ENCODE measurements around the gene TJP3. TPM values are rescaled to one million over a fixed set of nuclear protein-coding genes. Genes with fewer than 3 reads are reported as not detected.

TJP3 gene
- total and polyA plus RNA-seq, 2 experiments from 2014 or later: 23.7 to 49.2 TPM

- peaks cover 95% of the 10 kb centered on the region for H3K79me2 ChIP-seq
- WGBS (ENCODE audit: low lambda C conversion rate, missing lambda C conversion rate): 92% methylated on average over 34 of the region's 34 CpGs
Observed at GRCh38 chr19:3693025-3693925, 14.9 kb upstream of the TJP3 start.

GRCh38 chr19:3694361-3695123 is 13.6 kb upstream of the TJP3 start:
- Histone ChIP-seq H3K27ac (no peak overlapping the region), H2AFZ (no peak overlapping the region), H3K9me3 (ENCODE audit: low read depth) (no peaks in the 10 kb centered on the region), H3K36me3 (replicated peaks; ENCODE audit: insufficient read depth, low read depth) (no peaks in the 10 kb centered on the region), H4K20me1 (ENCODE audit: insufficient read depth, poor library complexity, severe bottlenecking) (peaks cover 61% of the 10 kb centered on the region), H3K4me3 (no peak overlapping the region), H3K4me1 (ENCODE audit: insufficient read depth) (peaks cover 13% of the 10 kb centered on the region), H3K9me2 (replicated peaks; ENCODE audit: insufficient read depth) (no peaks in the 10 kb centered on the region), H3K27me3 (no peaks in the 10 kb centered on the region), H3K79me2 (peaks cover 95% of the 10 kb centered on the region), H3K4me2 (no peak overlapping the region)
- TF ChIP-seq EZH2 (IDR thresholded peaks at IDR 0.05; ENCODE audit: borderline replicate concordance) (no peak), CTCF (IDR thresholded peaks at IDR 0.05; ENCODE audit: poor library complexity) (no peak), EZH2phosphoT487 (IDR thresholded peaks at IDR 0.05; ENCODE audit: low read depth, severe bottlenecking, unreplicated experiment) (no peak)
- no peak for DNase-seq (ENCODE audit: low spot score)
- WGBS (ENCODE audit: low lambda C conversion rate, missing lambda C conversion rate): 98% methylated on average over 40 of the region's 42 CpGs

More at GRCh38 chr19:3693025-3693925, 14.9 kb upstream of the TJP3 start:
- Histone ChIP-seq H3K27me3 (no peaks in the 10 kb centered on the region), H2AFZ (no peak overlapping the region), H3K36me3 (replicated peaks; ENCODE audit: insufficient read depth, low read depth) (no peaks in the 10 kb centered on the region), H3K9me2 (replicated peaks; ENCODE audit: insufficient read depth) (no peaks in the 10 kb centered on the region), H4K20me1 (ENCODE audit: insufficient read depth, poor library complexity, severe bottlenecking) (peaks cover 52% of the 10 kb centered on the region), H3K4me2 (no peak overlapping the region), H3K9me3 (ENCODE audit: low read depth) (no peaks in the 10 kb centered on the region), H3K27ac (no peak overlapping the region), H3K4me3 (no peak overlapping the region), H3K4me1 (ENCODE audit: insufficient read depth) (peaks cover 6% of the 10 kb centered on the region)
- TF ChIP-seq CTCF (IDR thresholded peaks at IDR 0.05; ENCODE audit: poor library complexity) (no peak), EZH2 (IDR thresholded peaks at IDR 0.05; ENCODE audit: borderline replicate concordance) (no peak), EZH2phosphoT487 (IDR thresholded peaks at IDR 0.05; ENCODE audit: low read depth, severe bottlenecking, unreplicated experiment) (no peak)
- no peak for DNase-seq (ENCODE audit: low spot score)

GRCh38 chr19:3695124-3695733 is 13.0 kb upstream of the TJP3 start:
- 97% methylated on average over 25 of the region's 25 CpGs for WGBS (ENCODE audit: low lambda C conversion rate, missing lambda C conversion rate)
- Histone ChIP-seq H3K36me3 (replicated peaks; ENCODE audit: insufficient read depth, low read depth) (no peaks in the 10 kb centered on the region), H3K4me1 (ENCODE audit: insufficient read depth) (peaks cover 13% of the 10 kb centered on the region), H3K4me3 (no peak overlapping the region), H3K27me3 (no peaks in the 10 kb centered on the region), H3K9me3 (ENCODE audit: low read depth) (no peaks in the 10 kb centered on the region), H3K27ac (no peak overlapping the region), H2AFZ (no peak overlapping the region), H3K4me2 (no peak overlapping the region), H3K79me2 (peaks cover 95% of the 10 kb centered on the region), H4K20me1 (ENCODE audit: insufficient read depth, poor library complexity, severe bottlenecking) (peaks cover 64% of the 10 kb centered on the region), H3K9me2 (replicated peaks; ENCODE audit: insufficient read depth) (no peaks in the 10 kb centered on the region)
- no peak for TF ChIP-seq CTCF (IDR thresholded peaks at IDR 0.05; ENCODE audit: poor library complexity)
- no peak for TF ChIP-seq EZH2phosphoT487 (IDR thresholded peaks at IDR 0.05; ENCODE audit: low read depth, severe bottlenecking, unreplicated experiment)
- DNase-seq (ENCODE audit: low spot score): no peak

All from hepatocyte (in vitro differentiated cells).